Prostate gland (tissue), 2 donors: Measurements from ENCODE around the gene PLEKHM2. TPM values are rescaled to one million over a fixed set of nuclear protein-coding genes. Genes with fewer than 3 reads are reported as not detected.

Experiments
- DNase-seq: peaks from one replicate; pipeline ENCODE4 v3.0.0-alpha.2; 2019; ENCODE audit warnings: low spot score
- H3K27ac ChIP-seq, 2 donors: fragments of 200-600 bp; sonication (generic); 2 replicates each; pipeline ENCODE4 v1.5.1; 2017 to 2019
- H3K27me3 ChIP-seq: fragments of 200-600 bp; sonication (generic); replicated peaks from 2 replicates; pipeline ENCODE4 v1.5.1; 2019; ENCODE audit not compliant: insufficient read depth
- H3K36me3 ChIP-seq, 2 donors: fragments of 200-600 bp; sonication (generic); 1 replicate in 1 of 2; 2 replicates in 1 of 2; pipeline versions ENCODE4 v1.5.1 to v1.8.1; 2017 to 2019
- H3K4me1 ChIP-seq: fragments of 200-600 bp; sonication (generic); replicated peaks from 2 replicates; pipeline ENCODE4 v1.5.1; 2019
- H3K4me3 ChIP-seq, 2 donors: fragments of 200-600 bp; sonication (generic); 2 replicates each; pipeline ENCODE4 v1.5.1; 2017 to 2019
- H3K9me3 ChIP-seq: fragments of 200-600 bp; sonication (generic); 2 replicates; pipeline ENCODE4 v1.5.1; 2017
- CTCF ChIP-seq, 4 experiments: fragments of 200-600 bp in 2 of 4; fragments of 450-650 bp in 2 of 4; sonication (generic) in 2 of 4; IDR thresholded peaks; 1 replicate in 3 of 4; 2 replicates in 1 of 4; pipeline ENCODE4 v1.5.1; 2016 to 2019; ENCODE audit warnings: antibody characterized with exemption in 4 of 4, mild to moderate bottlenecking in 2 of 4, moderate library complexity in 2 of 4
- POLR2A ChIP-seq: fragments of 450-650 bp; IDR thresholded peaks from one replicate; pipeline ENCODE4 v1.6.1; 2016; ENCODE audit warnings: antibody characterized with exemption, mild to moderate bottlenecking
- POLR2AphosphoS5 ChIP-seq: sonication (generic); formaldehyde crosslinking; IDR thresholded peaks from one replicate; pipeline ENCODE4 v1.6.1; 2017; ENCODE audit warnings: antibody characterized with exemption
- WGBS: methylation state at CpG from one replicate; pipeline ENCODE4 v1.1.5; 2018; 5-methylcytosine and 5-hydroxymethylcytosine counted together
- intact Hi-C: fragments of 100-400 bp; cut with DNase I; formaldehyde crosslinking; loops from one replicate; pipeline ENCODE4 v1.14.2; 2022
- total RNA-seq, 2 donors: library from RNA; depleted of rRNA; stranded (reverse); fragments of >200 nt; gene quantifications; one replicate each; pipeline ENCODE4 v1.1.0, GENCODE V29; 2016

Gene PLEKHM2
- total RNA-seq, 2 donors from 2014 or later = 29.0 to 60.4 TPM

GRCh38 chr1:15765495-15766194 is 81.5 kb downstream of the PLEKHM2 start:
- Histone ChIP-seq H3K36me3 (peaks cover 0 to 9% of the 10 kb centered on the region in 2 donors), H3K4me1 (peaks cover 5% of the 10 kb centered on the region), H3K27ac (no peak overlapping the region), H3K4me3 (no peak overlapping the region), H3K27me3 (no peaks in the 10 kb centered on the region), H3K9me3 (no peaks in the 10 kb centered on the region)
- no peak for DNase-seq
- WGBS = 52% methylated on average over 20 of the region's 20 CpGs
- TF ChIP-seq CTCF (IDR thresholded peaks at IDR 0.05) (no peak), POLR2A (no peak), POLR2AphosphoS5 (no peak)
- intact Hi-C loops = no loop called here

- no peak overlapping the region for H3K4me3 ChIP-seq
- H3K4me1 ChIP-seq = peaks cover 5% of the 10 kb centered on the region
- no peaks in the 10 kb centered on the region for H3K9me3 ChIP-seq
- peak overlapping the region; percentile 9 to 21 for H3K27ac ChIP-seq
- H3K36me3 ChIP-seq = peaks cover 0 to 9% of the 10 kb centered on the region in 2 donors
- DNase-seq = peak; percentile 43
- no peaks in the 10 kb centered on the region for H3K27me3 ChIP-seq
- 64% methylated on average over 5 of the region's 5 CpGs for WGBS
- peak; percentile 79 for TF ChIP-seq POLR2AphosphoS5
- TF ChIP-seq CTCF (IDR thresholded peaks at IDR 0.05) = no peak
- TF ChIP-seq POLR2A = no peak
- intact Hi-C loops = no loop called here
Measured at GRCh38 chr1:15767941-15768340, 83.8 kb downstream of the PLEKHM2 start.

- no peaks in the 10 kb centered on the region for H3K27me3 ChIP-seq
- DNase-seq = no peak
- H3K36me3 ChIP-seq = peaks cover 0 to 9% of the 10 kb centered on the region in 2 donors
- H3K4me3 ChIP-seq = no peak overlapping the region
- H3K4me1 ChIP-seq = peaks cover 5% of the 10 kb centered on the region
- H3K9me3 ChIP-seq = no peaks in the 10 kb centered on the region
- WGBS = 93% methylated on average over 7 of the region's 7 CpGs
- intact Hi-C loops = no loop called here
- TF ChIP-seq POLR2A = no peak
- no peak for TF ChIP-seq POLR2AphosphoS5
- TF ChIP-seq CTCF (IDR thresholded peaks at IDR 0.05) = no peak
- peak overlapping the region; percentile 9 to 21 for H3K27ac ChIP-seq
Measured at GRCh38 chr1:15768388-15768787, 84.3 kb downstream of the PLEKHM2 start.

- Histone ChIP-seq H3K27me3 (no peaks in the 10 kb centered on the region), H3K4me3 (no peak overlapping the region), H3K4me1 (peaks cover 5% of the 10 kb centered on the region), H3K27ac (no peak overlapping the region), H3K9me3 (no peaks in the 10 kb centered on the region), H3K36me3 (peaks cover 0 to 9% of the 10 kb centered on the region in 2 donors)
- no peak for TF ChIP-seq CTCF (IDR thresholded peaks at IDR 0.05)
- TF ChIP-seq POLR2A = no peak
- no peak for TF ChIP-seq POLR2AphosphoS5
- no peak for DNase-seq
- WGBS = 90% methylated on average over 14 of the region's 14 CpGs
- intact Hi-C loops = no loop called here
Measured at GRCh38 chr1:15770313-15770962, 86.3 kb downstream of the PLEKHM2 start.
